ENCODE measurements around the gene ARPC1B.
"Not testable (repeated sequence)": the region's sequence is repeated elsewhere in the genome, so short reads cannot be mapped to it uniquely, and the experiment has no call there.

ARPC1B gene

GRCh38 chr7:99419323-99420021, 44.9 kb downstream of the ARPC1B start:
- no peak for DNase-seq (ENCODE audit: low read depth)
- H3K36me3 ChIP-seq (ENCODE audit: control insufficient read depth, insufficient read depth, low read length, severe bottlenecking), result peaks cover 83% of the 10 kb centered on the region
- no peaks in the 10 kb centered on the region for H3K9me3 ChIP-seq (ENCODE audit: control insufficient read depth, low read length)

DNA sequence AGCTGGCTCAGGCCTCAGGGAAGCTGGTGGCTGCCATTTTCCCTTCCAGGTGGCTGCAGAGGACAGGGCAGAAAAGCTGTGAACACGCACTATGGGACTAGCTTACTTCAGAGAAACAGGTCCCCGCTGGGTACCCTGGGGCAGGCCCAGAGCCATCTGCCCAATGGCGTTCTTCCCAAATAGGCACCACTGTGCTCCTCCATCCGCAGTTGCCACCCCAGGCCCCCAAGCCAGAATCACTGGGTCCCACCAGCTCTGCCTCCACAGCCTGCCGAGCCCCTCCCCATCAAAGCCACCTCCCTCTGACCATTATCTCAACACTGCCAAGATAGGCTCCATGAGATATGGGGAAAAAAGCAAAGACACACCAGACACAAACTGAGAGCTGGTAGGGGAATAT, 45.7 kb downstream of the ARPC1B start:
- no peak for DNase-seq (ENCODE audit: low read depth)
- Histone ChIP-seq H3K9me3 (ENCODE audit: control insufficient read depth, low read length) (no peaks in the 10 kb centered on the region), H3K9ac (ENCODE audit: low read length) (no peak overlapping the region), H3K36me3 (ENCODE audit: control insufficient read depth, insufficient read depth, low read length, severe bottlenecking) (peaks cover 83% of the 10 kb centered on the region), H3K4me1 (ENCODE audit: control insufficient read depth, insufficient read depth, low read length) (no peaks in the 10 kb centered on the region), H3K27me3 (replicated peaks; ENCODE audit: control insufficient read depth, insufficient read depth, low read length) (no peaks in the 10 kb centered on the region), H3K4me3 (ENCODE audit: low read length) (no peak overlapping the region)

More at GRCh38 chr7:99419323-99420021, 44.9 kb downstream of the ARPC1B start:
- Histone ChIP-seq H3K4me3 (ENCODE audit: low read length) (no peak overlapping the region), H3K4me1 (ENCODE audit: control insufficient read depth, insufficient read depth, low read length) (no peaks in the 10 kb centered on the region), H3K27me3 (replicated peaks; ENCODE audit: control insufficient read depth, insufficient read depth, low read length) (no peaks in the 10 kb centered on the region), H3K9ac (ENCODE audit: low read length) (no peak overlapping the region)

DNA sequence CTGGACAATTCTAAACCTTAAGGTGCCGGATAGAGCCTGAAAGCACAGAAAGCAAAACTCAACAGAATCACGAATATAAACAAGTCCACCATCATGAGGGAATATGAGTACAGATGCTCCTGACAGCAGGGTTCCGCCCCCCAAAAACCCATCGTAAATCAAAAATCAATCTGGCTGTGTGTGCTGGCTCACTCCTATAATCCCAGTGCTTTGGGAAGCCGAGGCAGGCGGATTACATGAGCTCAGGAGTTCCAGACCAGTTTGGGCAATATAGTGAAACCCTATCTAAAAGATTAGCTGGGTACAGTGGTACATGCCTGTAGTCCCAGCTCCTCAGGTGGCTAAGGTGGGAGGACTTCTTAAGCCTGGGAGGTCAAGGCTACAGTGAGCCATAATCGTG, 46.5 kb downstream of the ARPC1B start:
- Histone ChIP-seq H3K4me1 (ENCODE audit: control insufficient read depth, insufficient read depth, low read length) (no peaks in the 10 kb centered on the region), H3K36me3 (ENCODE audit: control insufficient read depth, insufficient read depth, low read length, severe bottlenecking) (peaks cover 86% of the 10 kb centered on the region), H3K27me3 (replicated peaks; ENCODE audit: control insufficient read depth, insufficient read depth, low read length) (no peaks in the 10 kb centered on the region), H3K4me3 (ENCODE audit: low read length) (no peak overlapping the region), H3K9ac (ENCODE audit: low read length) (no peak overlapping the region), H3K9me3 (ENCODE audit: control insufficient read depth, low read length) (no peaks in the 10 kb centered on the region)
- no peak for DNase-seq (ENCODE audit: low read depth)

- Histone ChIP-seq H3K36me3 (ENCODE audit: control insufficient read depth, insufficient read depth, low read length, severe bottlenecking) (peaks cover 74% of the 10 kb centered on the region), H3K4me3 (ENCODE audit: low read length) (no peak overlapping the region), H3K4me1 (ENCODE audit: control insufficient read depth, insufficient read depth, low read length) (no peaks in the 10 kb centered on the region), H3K9me3 (ENCODE audit: control insufficient read depth, low read length) (no peaks in the 10 kb centered on the region), H3K27me3 (replicated peaks; ENCODE audit: control insufficient read depth, insufficient read depth, low read length) (no peaks in the 10 kb centered on the region), H3K9ac (ENCODE audit: low read length) (no peak overlapping the region)
- no peak for DNase-seq (ENCODE audit: low read depth)
These were observed 47.7 kb downstream of the ARPC1B start for GRCh38 chr7:99422186-99422585.

DNA sequence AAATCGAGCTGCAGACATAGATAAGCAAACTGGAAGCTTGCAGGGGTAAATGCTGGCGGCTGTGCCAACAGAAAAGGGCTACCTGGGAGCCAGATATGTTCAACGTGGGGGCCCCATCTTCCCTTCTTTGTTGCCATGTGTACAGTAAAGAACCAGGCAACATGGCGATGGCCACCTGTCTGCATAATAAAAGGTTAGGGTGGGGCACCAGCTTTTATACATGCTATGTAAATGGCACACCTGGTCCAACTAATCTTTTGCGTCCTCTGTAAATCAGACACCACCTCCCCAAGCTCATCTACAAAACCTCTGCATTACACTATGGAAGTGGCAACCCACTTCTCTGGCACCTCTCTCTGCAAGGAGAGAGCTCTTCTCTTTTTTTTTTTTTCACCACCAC, 48.1 kb downstream of the ARPC1B start:
- Histone ChIP-seq H3K27me3 (replicated peaks; ENCODE audit: control insufficient read depth, insufficient read depth, low read length) (no peaks in the 10 kb centered on the region), H3K4me1 (ENCODE audit: control insufficient read depth, insufficient read depth, low read length) (no peaks in the 10 kb centered on the region), H3K4me3 (ENCODE audit: low read length) (no peak overlapping the region), H3K9me3 (ENCODE audit: control insufficient read depth, low read length) (no peaks in the 10 kb centered on the region), H3K9ac (ENCODE audit: low read length) (no peak overlapping the region), H3K36me3 (ENCODE audit: control insufficient read depth, insufficient read depth, low read length, severe bottlenecking) (peaks cover 69% of the 10 kb centered on the region)
- no peak for DNase-seq (ENCODE audit: low read depth)

DNA sequence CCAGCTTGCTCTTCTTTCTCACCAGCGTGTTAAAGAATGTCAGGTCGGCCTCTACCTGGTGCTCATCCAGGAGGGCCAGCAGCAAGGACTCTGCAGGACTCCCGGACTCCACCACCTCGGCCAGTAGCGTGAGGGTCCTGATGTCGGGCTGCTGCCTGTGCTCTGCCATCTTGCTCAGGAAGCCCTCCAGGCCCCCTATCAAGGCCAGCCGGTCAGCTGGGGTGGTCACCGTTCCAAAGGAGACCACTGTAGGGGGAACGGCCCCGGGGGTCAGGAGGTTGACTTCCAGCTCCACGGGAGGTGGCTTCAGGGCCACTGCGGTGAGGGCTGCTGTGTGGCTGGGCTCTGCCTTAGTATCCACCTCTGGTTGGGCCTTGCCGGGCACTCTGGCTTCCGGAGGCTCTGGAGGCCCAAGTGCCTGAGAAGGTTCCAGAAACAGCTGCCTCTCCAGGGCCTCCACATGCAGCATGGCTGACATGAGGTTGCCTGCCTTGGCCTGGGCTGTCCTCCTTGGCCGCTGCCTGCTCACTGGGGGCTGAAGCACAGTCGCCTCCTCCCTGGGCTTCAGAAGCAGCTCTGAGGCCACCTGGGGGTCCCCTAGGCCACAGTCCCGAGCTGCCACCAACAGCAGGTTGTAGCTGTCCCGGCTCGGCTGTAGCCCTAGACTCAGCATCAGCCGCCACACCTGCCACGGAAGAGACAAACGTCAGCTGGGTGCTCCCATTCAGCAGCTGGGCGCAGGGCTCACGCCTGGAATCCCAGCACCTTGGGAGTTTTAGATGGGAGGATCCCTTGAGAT, 50.6 kb downstream of the ARPC1B start:
- H3K9me3 ChIP-seq (ENCODE audit: control insufficient read depth, low read length), result no peaks in the 10 kb centered on the region
- H3K4me3 ChIP-seq (ENCODE audit: low read length), result no peak overlapping the region
- no peak overlapping the region for H3K9ac ChIP-seq (ENCODE audit: low read length)
- no peak for DNase-seq (ENCODE audit: low read depth)
- H3K27me3 ChIP-seq (replicated peaks; ENCODE audit: control insufficient read depth, insufficient read depth, low read length), result no peaks in the 10 kb centered on the region
- H3K36me3 ChIP-seq (ENCODE audit: control insufficient read depth, insufficient read depth, low read length, severe bottlenecking), result peaks cover 61% of the 10 kb centered on the region
- H3K4me1 ChIP-seq (ENCODE audit: control insufficient read depth, insufficient read depth, low read length), result no peaks in the 10 kb centered on the region

DNA sequence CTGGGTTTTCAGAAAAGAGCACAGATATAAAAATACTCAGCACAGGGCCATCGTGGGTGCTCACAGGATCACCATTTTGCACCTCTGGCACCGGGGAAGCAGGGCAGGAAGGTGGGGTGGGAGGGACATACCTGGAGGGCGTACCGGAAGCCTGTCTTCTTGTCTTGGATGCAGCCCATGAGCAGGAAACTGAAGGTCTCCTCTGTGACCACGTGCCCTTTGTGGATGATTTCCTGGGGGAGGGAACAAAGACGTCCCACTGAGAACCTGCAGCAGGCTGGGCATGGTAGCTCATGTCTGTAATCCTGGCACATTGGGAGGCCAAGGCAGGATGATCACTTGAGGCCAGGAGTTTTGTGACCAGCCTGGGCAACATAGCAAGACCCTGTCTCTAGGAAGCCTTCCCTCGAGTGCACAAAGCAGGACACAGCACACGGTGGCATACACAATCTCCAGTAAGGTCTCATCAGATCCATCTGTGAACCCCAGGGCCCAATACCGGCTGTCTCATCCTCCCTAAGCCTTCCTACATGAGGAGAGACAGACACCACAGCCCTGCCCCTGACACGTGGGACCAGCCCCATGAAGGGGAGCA, 54.5 kb downstream of the ARPC1B start:
- Histone ChIP-seq H3K4me1 (ENCODE audit: control insufficient read depth, insufficient read depth, low read length) (no peaks in the 10 kb centered on the region), H3K36me3 (ENCODE audit: control insufficient read depth, insufficient read depth, low read length, severe bottlenecking) (peaks cover 67% of the 10 kb centered on the region), H3K9me3 (ENCODE audit: control insufficient read depth, low read length) (no peaks in the 10 kb centered on the region), H3K9ac (ENCODE audit: low read length) (no peak overlapping the region), H3K27me3 (replicated peaks; ENCODE audit: control insufficient read depth, insufficient read depth, low read length) (no peaks in the 10 kb centered on the region), H3K4me3 (ENCODE audit: low read length) (no peak overlapping the region)
- DNase-seq (ENCODE audit: low read depth), result no peak

- Histone ChIP-seq H3K9me3 (ENCODE audit: control insufficient read depth, low read length) (no peaks in the 10 kb centered on the region), H3K27me3 (replicated peaks; ENCODE audit: control insufficient read depth, insufficient read depth, low read length) (no peaks in the 10 kb centered on the region), H3K9ac (ENCODE audit: low read length) (no peak overlapping the region), H3K4me1 (ENCODE audit: control insufficient read depth, insufficient read depth, low read length) (no peaks in the 10 kb centered on the region), H3K36me3 (ENCODE audit: control insufficient read depth, insufficient read depth, low read length, severe bottlenecking) (peaks cover 67% of the 10 kb centered on the region), H3K4me3 (ENCODE audit: low read length) (no peak overlapping the region)
- DNase-seq (ENCODE audit: low read depth), result no peak
These were observed 55.2 kb downstream of the ARPC1B start for GRCh38 chr7:99429756-99430155.

DNA sequence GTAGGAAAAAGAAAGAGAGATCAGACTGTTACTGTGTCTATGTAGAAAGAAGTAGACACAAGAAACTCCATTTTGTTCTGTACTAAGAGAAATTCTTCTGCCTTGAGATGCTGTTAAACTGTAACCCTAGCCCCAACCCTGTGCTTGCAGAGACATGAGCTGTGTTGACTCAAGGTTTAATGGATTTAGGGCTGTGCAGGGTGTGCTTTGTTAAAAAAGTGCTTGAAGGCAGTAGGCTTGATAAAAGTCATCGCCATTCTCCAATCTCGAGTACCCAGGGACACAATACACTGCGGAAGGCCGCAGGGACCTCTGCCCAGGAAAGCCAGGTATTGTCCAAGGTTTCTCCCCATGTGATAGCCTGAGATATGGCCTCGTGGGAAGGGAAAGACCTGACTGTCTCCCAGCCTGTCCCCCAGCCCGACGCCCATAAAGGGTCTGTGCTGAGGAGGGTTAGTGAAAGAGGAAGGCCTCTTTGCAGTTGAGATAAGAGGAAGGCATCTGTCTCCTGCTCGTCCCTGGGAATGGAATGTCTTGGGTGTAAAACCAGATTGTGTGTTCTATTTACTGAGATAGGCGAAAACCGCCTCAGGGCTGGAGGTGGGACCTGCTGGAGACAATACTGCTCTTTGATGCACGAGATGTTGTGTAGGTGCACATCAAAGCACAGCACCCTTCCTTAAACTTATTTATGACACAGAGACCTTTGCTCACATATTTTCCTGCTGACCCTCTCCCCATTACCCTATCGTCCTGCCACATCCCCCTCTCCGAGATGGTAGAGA, 57.4 kb downstream of the ARPC1B start:
- H3K9me3 ChIP-seq (ENCODE audit: control insufficient read depth, low read length); H3K4me3 ChIP-seq (ENCODE audit: low read length); H3K4me1 ChIP-seq (ENCODE audit: control insufficient read depth, insufficient read depth, low read length); H3K27me3 ChIP-seq (replicated peaks; ENCODE audit: control insufficient read depth, insufficient read depth, low read length); DNase-seq (ENCODE audit: low read depth); H3K9ac ChIP-seq (ENCODE audit: low read length): not testable (repeated sequence)
- H3K36me3 ChIP-seq (ENCODE audit: control insufficient read depth, insufficient read depth, low read length, severe bottlenecking), result peaks cover 59% of the 10 kb centered on the region

GRCh38 chr7:99433158-99433557, 58.6 kb downstream of the ARPC1B start:
- Histone ChIP-seq H3K4me3 (ENCODE audit: low read length) (no peak overlapping the region), H3K4me1 (ENCODE audit: control insufficient read depth, insufficient read depth, low read length) (peaks cover 6% of the 10 kb centered on the region), H3K9ac (ENCODE audit: low read length) (no peak overlapping the region), H3K27me3 (replicated peaks; ENCODE audit: control insufficient read depth, insufficient read depth, low read length) (no peaks in the 10 kb centered on the region), H3K36me3 (ENCODE audit: control insufficient read depth, insufficient read depth, low read length, severe bottlenecking) (peaks cover 59% of the 10 kb centered on the region), H3K9me3 (ENCODE audit: control insufficient read depth, low read length) (no peaks in the 10 kb centered on the region)
- no peak for DNase-seq (ENCODE audit: low read depth)

Measured in adipocyte (in vitro differentiated cells).